Loucy (cell line): ENCODE data around the gene METTL13.

Experiments used
- H2AFZ ChIP-seq: fragments of 200-600 bp; sonication (generic); 2 replicates; pipeline ENCODE4 v1.6.0; 2016; ENCODE audit warnings: antibody characterized with exemption, mild to moderate bottlenecking, low read length, moderate library complexity
- H3F3A ChIP-seq: fragments of 200-600 bp; 2 replicates; pipeline ENCODE4 v1.6.0; 2016; ENCODE audit warnings: antibody characterized with exemption, low read depth, mild to moderate bottlenecking
- H3K27me3 ChIP-seq: fragments of 200-600 bp; sonication (generic); 2 replicates; pipeline ENCODE4 v1.6.1; 2014; ENCODE audit warnings: low read length, mild to moderate bottlenecking; ENCODE audit not compliant: insufficient read depth, poor library complexity, severe bottlenecking
- H3K36me3 ChIP-seq: fragments of 200-600 bp; sonication (generic); 2 replicates; pipeline ENCODE4 v1.6.1; 2016; ENCODE audit warnings: low read length; ENCODE audit not compliant: insufficient read depth
- H3K4me1 ChIP-seq: fragments of 200-600 bp; sonication (generic); 2 replicates; pipeline ENCODE4 v1.5.1; 2014; ENCODE audit warnings: low read length, mild to moderate bottlenecking; ENCODE audit not compliant: insufficient read depth, poor library complexity, severe bottlenecking
- H3K4me2 ChIP-seq: fragments of 200-600 bp; sonication (generic); 2 replicates; pipeline ENCODE4 v1.6.0; 2014; ENCODE audit warnings: antibody characterized with exemption, low read length, low read depth, mild to moderate bottlenecking; ENCODE audit not compliant: poor library complexity, severe bottlenecking
- H3K4me3 ChIP-seq: fragments of 200-600 bp; sonication (generic); 2 replicates; pipeline ENCODE4 v1.5.1; 2014; ENCODE audit warnings: low read length, mild to moderate bottlenecking, mixed read lengths; ENCODE audit not compliant: poor library complexity, severe bottlenecking
- H3K79me2 ChIP-seq: fragments of 200-600 bp; sonication (generic); 2 replicates; pipeline ENCODE4 v1.6.1; 2014; ENCODE audit warnings: low read length; ENCODE audit not compliant: insufficient read depth
- H3K9ac ChIP-seq: fragments of 200-600 bp; sonication (generic); 2 replicates; pipeline ENCODE4 v1.6.0; 2014; ENCODE audit warnings: mild to moderate bottlenecking, low read depth, low read length, moderate library complexity; ENCODE audit not compliant: poor library complexity, severe bottlenecking
- H3K9me2 ChIP-seq: fragments of 200-600 bp; sonication (generic); replicated peaks from 2 replicates; pipeline ENCODE4 v1.6.1; 2016; ENCODE audit warnings: low read depth, low read length, mixed read lengths
- H3K9me3 ChIP-seq: fragments of 200-600 bp; sonication (generic); 2 replicates; pipeline ENCODE4 v1.6.1; 2014; ENCODE audit warnings: mild to moderate bottlenecking, antibody characterized with exemption, low read length, low read depth; ENCODE audit not compliant: insufficient read depth
- H4K20me1 ChIP-seq: fragments of 200-600 bp; sonication (generic); 2 replicates; pipeline ENCODE4 v1.6.0; 2014; ENCODE audit warnings: antibody characterized with exemption, low read length, mild to moderate bottlenecking; ENCODE audit not compliant: insufficient read depth, poor library complexity, severe bottlenecking
- EZH2phosphoT487 ChIP-seq: fragments of 200-600 bp; IDR thresholded peaks from 2 replicates; pipeline ENCODE4 v1.6.1; 2018; ENCODE audit warnings: antibody characterized with exemption, mild to moderate bottlenecking, moderate library complexity, borderline replicate concordance
- TF ChIP-seq, protein P1 (sequence below): fragments of 200-600 bp; sonication (generic); conservative IDR thresholded peaks from 2 replicates; pipeline ENCODE4 v1.5.1; 2014; ENCODE audit warnings: mild to moderate bottlenecking, antibody characterized with exemption, low read length

METTL13 gene

DNA sequence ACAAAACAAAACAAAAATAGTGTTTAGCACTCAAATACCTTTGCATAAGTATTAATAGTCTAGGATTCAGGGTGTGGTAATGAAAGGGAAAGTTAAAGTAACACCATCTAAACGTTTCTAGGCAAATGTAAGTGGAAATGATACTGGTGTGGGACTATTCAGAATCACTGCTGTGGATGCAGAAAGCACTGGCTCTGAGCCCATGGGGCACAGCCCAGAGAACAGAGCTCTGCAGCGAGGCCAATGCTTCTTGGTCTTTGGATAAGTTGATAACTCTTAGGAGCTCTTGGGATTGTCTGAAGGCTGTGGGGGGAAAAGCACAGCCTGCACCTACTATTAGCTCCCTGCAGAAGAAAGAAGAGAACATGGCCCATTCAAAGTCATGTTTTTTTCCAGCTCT, 38.5 kb downstream of the METTL13 start:
- no peak overlapping the region for H2AFZ ChIP-seq
- H3K27me3 ChIP-seq: no peaks in the 10 kb centered on the region
- no peak overlapping the region for H3K9ac ChIP-seq
- no peaks in the 10 kb centered on the region for H3F3A ChIP-seq
- no peak overlapping the region for H3K4me3 ChIP-seq
- H3K4me1 ChIP-seq: no peaks in the 10 kb centered on the region
- no peaks in the 10 kb centered on the region for H3K36me3 ChIP-seq
- no peaks in the 10 kb centered on the region for H3K9me2 ChIP-seq
- H3K4me2 ChIP-seq: no peak overlapping the region
- no peaks in the 10 kb centered on the region for H4K20me1 ChIP-seq
- TF ChIP-seq EZH2phosphoT487: no peak
- TF ChIP-seq, protein P1, sequence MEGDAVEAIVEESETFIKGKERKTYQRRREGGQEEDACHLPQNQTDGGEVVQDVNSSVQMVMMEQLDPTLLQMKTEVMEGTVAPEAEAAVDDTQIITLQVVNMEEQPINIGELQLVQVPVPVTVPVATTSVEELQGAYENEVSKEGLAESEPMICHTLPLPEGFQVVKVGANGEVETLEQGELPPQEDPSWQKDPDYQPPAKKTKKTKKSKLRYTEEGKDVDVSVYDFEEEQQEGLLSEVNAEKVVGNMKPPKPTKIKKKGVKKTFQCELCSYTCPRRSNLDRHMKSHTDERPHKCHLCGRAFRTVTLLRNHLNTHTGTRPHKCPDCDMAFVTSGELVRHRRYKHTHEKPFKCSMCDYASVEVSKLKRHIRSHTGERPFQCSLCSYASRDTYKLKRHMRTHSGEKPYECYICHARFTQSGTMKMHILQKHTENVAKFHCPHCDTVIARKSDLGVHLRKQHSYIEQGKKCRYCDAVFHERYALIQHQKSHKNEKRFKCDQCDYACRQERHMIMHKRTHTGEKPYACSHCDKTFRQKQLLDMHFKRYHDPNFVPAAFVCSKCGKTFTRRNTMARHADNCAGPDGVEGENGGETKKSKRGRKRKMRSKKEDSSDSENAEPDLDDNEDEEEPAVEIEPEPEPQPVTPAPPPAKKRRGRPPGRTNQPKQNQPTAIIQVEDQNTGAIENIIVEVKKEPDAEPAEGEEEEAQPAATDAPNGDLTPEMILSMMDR: no peak
- no peaks in the 10 kb centered on the region for H3K79me2 ChIP-seq
- no peaks in the 10 kb centered on the region for H3K9me3 ChIP-seq

DNA sequence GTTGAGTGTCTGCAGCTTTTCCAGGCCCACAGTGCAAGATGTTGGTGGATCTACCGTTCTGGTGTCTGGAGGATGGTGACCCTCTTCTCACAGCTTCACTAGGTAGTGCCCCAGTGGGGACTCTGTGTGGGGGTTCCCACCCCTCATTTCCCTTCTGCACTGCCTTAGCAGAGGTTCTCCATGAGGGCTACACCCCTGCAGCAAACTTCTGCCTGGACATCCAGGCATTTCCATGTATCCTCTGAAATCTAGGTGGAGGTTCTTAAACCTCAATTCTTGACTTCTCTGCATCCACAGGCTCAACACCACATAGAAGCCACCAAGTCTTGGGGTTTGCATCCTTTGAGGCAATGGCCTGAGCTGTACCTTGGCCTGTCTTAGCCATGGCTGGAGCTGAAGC, 45.5 kb downstream of the METTL13 start:
- Histone ChIP-seq H3K9ac (no peak overlapping the region), H3K4me1 (no peaks in the 10 kb centered on the region), H3K27me3 (no peaks in the 10 kb centered on the region), H3K4me2 (no peak overlapping the region), H4K20me1 (no peaks in the 10 kb centered on the region), H3K4me3 (no peak overlapping the region), H2AFZ (no peak overlapping the region), H3K9me3 (peaks cover 4% of the 10 kb centered on the region; the same call in 1 of the 2 replicates), H3K36me3 (no peaks in the 10 kb centered on the region), H3K9me2 (no peaks in the 10 kb centered on the region), H3K79me2 (no peaks in the 10 kb centered on the region), H3F3A (no peaks in the 10 kb centered on the region)
- no peak for TF ChIP-seq EZH2phosphoT487
- TF ChIP-seq, protein P1: no peak

DNA sequence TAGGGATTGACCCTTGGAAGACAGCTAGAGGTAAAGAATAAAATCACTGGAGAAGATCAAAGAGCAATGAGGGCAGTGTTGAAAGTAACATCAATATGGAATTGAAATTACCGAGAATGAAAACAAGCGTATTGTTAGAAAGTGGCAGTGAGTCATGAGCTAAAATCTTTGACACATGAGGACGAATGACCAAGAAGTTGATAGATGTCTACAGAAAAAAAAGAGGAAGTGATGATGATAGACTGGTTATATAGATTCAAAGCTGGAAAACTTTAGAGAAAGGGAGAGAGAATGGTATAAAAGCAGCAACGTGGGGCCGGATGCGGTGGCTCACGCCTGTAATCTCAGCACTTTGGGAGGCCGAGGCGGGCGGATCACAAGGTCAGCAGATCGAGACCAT, 47.3 kb downstream of the METTL13 start:
- Histone ChIP-seq H3K27me3 (no peaks in the 10 kb centered on the region), H3K4me1 (no peaks in the 10 kb centered on the region), H3K9me2 (no peaks in the 10 kb centered on the region), H3K79me2 (no peaks in the 10 kb centered on the region), H3K36me3 (no peaks in the 10 kb centered on the region), H3K4me3 (no peak overlapping the region), H2AFZ (no peak overlapping the region), H3K9ac (no peak overlapping the region), H3F3A (no peaks in the 10 kb centered on the region), H4K20me1 (no peaks in the 10 kb centered on the region), H3K9me3 (peaks cover 4% of the 10 kb centered on the region; the same call in 1 of the 2 replicates), H3K4me2 (no peak overlapping the region)
- TF ChIP-seq, protein P1: no peak
- TF ChIP-seq EZH2phosphoT487: no peak
